CD4-positive, alpha-beta T cell treated with Interleukin-6 for 4 hours (primary cell): Measurements from ENCODE around the gene ERBB4.

Experiments
- DNase-seq: peaks from one replicate; pipeline ENCODE4 v3.0.0-alpha.2; 2020; ENCODE audit warnings: mixed read lengths

The ERBB4 gene

GRCh38 chr2:212426637-212427412 lies 111.8 kb downstream of the ERBB4 start:
- no peak for DNase-seq

GRCh38 chr2:212424082-212424481 lies 114.5 kb downstream of the ERBB4 start:
- DNase-seq: no peak

GRCh38 chr2:212423089-212423488 lies 115.5 kb downstream of the ERBB4 start:
- DNase-seq: no peak

GRCh38 chr2:212421556-212422334 lies 116.9 kb downstream of the ERBB4 start:
- no peak for DNase-seq

GRCh38 chr2:212416086-212416485 lies 122.5 kb downstream of the ERBB4 start:
- no peak for DNase-seq

GRCh38 chr2:212414767-212415211 lies 123.8 kb downstream of the ERBB4 start:
- DNase-seq: no peak

- DNase-seq: no peak
These were observed 129.0 kb downstream of the ERBB4 start for GRCh38 chr2:212409560-212409959.

GRCh38 chr2:212408524-212408923 lies 130.1 kb downstream of the ERBB4 start:
- no peak for DNase-seq

- DNase-seq: no peak
These were observed 131.9 kb downstream of the ERBB4 start for GRCh38 chr2:212406716-212407115.

GRCh38 chr2:212402316-212402715 lies 136.3 kb downstream of the ERBB4 start:
- no peak for DNase-seq

GRCh38 chr2:212398316-212398715 lies 140.3 kb downstream of the ERBB4 start:
- no peak for DNase-seq

GRCh38 chr2:212392544-212392943 lies 146.1 kb downstream of the ERBB4 start:
- no peak for DNase-seq

- no peak for DNase-seq
These were observed 146.6 kb downstream of the ERBB4 start for GRCh38 chr2:212392043-212392442.

GRCh38 chr2:212387146-212387545 lies 151.5 kb downstream of the ERBB4 start:
- DNase-seq: no peak

GRCh38 chr2:212385241-212385640 lies 153.4 kb downstream of the ERBB4 start:
- no peak for DNase-seq

GRCh38 chr2:212384027-212384426 lies 154.6 kb downstream of the ERBB4 start:
- no peak for DNase-seq

GRCh38 chr2:212381428-212382102 lies 157.0 kb downstream of the ERBB4 start:
- no peak for DNase-seq

GRCh38 chr2:212379103-212379502 lies 159.5 kb downstream of the ERBB4 start:
- no peak for DNase-seq

- no peak for DNase-seq
These were observed 171.2 kb downstream of the ERBB4 start for GRCh38 chr2:212367431-212367830.

GRCh38 chr2:212364112-212364985 lies 174.3 kb downstream of the ERBB4 start:
- DNase-seq: no peak

GRCh38 chr2:212361174-212361756 lies 177.3 kb downstream of the ERBB4 start:
- DNase-seq: no peak

- DNase-seq: no peak
These were observed 178.5 kb downstream of the ERBB4 start for GRCh38 chr2:212360068-212360460.
